Transverse colon (tissue), 4 donors: ENCODE results near the gene SVIL. TPM values are rescaled to one million over a fixed set of nuclear protein-coding genes. Genes with fewer than 3 reads are reported as not detected.
"Not testable (repeated sequence)": the region's sequence is repeated elsewhere in the genome, so short reads cannot be mapped to it uniquely, and the experiment has no call there.

Experiments
- DNase-seq: peaks from one replicate; pipeline ENCODE4 v3.0.0-alpha.2; 2019
- H3K27ac ChIP-seq, 4 donors: fragments of 200-600 bp; sonication (generic); 2 replicates each; pipeline ENCODE4 v1.5.1; 2016 to 2018; ENCODE audit warnings: inconsistent platforms in 4 of 4
- H3K27me3 ChIP-seq: fragments of 200-600 bp; sonication (generic); 2 replicates; pipeline ENCODE4 v1.5.1; 2017; ENCODE audit warnings: inconsistent platforms
- H3K36me3 ChIP-seq, 4 donors: fragments of 200-600 bp; sonication (generic); 2 replicates each; pipeline ENCODE4 v1.5.1; 2017 to 2019; ENCODE audit warnings: inconsistent platforms in 4 of 4
- H3K4me1 ChIP-seq, 4 donors: fragments of 200-600 bp; sonication (generic); 2 replicates each; pipeline ENCODE4 v1.5.1; 2017 to 2020; ENCODE audit warnings: inconsistent platforms in 4 of 4
- H3K4me3 ChIP-seq, 4 donors: fragments of 200-600 bp; sonication (generic); 1 replicate in 1 of 4; 2 replicates in 3 of 4; pipeline versions ENCODE4 v1.5.1 to v1.6.1; 2017 to 2019; ENCODE audit warnings: inconsistent platforms in 4 of 4
- H3K9me3 ChIP-seq, 2 donors: fragments of 200-600 bp; sonication (generic); 2 replicates each; pipeline ENCODE4 v1.5.1; 2017 to 2019; ENCODE audit warnings: inconsistent platforms in 2 of 2
- CTCF ChIP-seq, 5 experiments: fragments of 200-600 bp in 3 of 5; fragments of 450-650 bp in 2 of 5; sonication (generic) in 3 of 5; IDR thresholded peaks; 1 replicate in 2 of 5; 2 replicates in 3 of 5; pipeline ENCODE4 v1.5.1; 2016 to 2017; ENCODE audit warnings: antibody characterized with exemption in 5 of 5, inconsistent platforms in 3 of 5, mild to moderate bottlenecking in 2 of 5, moderate library complexity in 1 of 5
- EP300 ChIP-seq: sonication (generic); formaldehyde crosslinking; IDR thresholded peaks from one replicate; pipeline ENCODE4 v1.6.1; 2017; ENCODE audit warnings: antibody characterized with exemption, low read depth
- POLR2A ChIP-seq: fragments of 450-650 bp; IDR thresholded peaks from one replicate; pipeline ENCODE4 v1.6.1; 2016; ENCODE audit warnings: antibody characterized with exemption, mild to moderate bottlenecking, moderate library complexity
- POLR2AphosphoS5 ChIP-seq, 3 donors: sonication (generic); formaldehyde crosslinking; IDR thresholded peaks; one replicate each; pipeline ENCODE4 v1.6.1; 2016; ENCODE audit warnings: antibody characterized with exemption in 3 of 3
- WGBS, 2 donors: methylation state at CpG; one replicate each; pipeline ENCODE4 v1.1.5; 2018; ENCODE audit warnings: low coverage in 1 of 2; 5-methylcytosine and 5-hydroxymethylcytosine counted together
- in situ Hi-C, 4 donors: fragments of 200-750 bp; cut with MboI; loops; one replicate each; pipeline versions ENCODE4 v1.15.0 to v1.15.1; 2017; ENCODE audit warnings: low sequenced_read_pairs in 3 of 4, low pct_ligation_motif_present in 1 of 4, low pct_unique_long_range_greater_than_20kb in 1 of 4
- intact Hi-C: fragments of 100-400 bp; cut with DNase I; formaldehyde crosslinking; loops from one replicate; pipeline ENCODE4 v1.15.1; 2023; ENCODE audit warnings: low total_unique reads
- total RNA-seq, 4 donors: library from RNA; depleted of rRNA; stranded (reverse); fragments of >200 nt; gene quantifications; one replicate each; pipeline ENCODE4 v1.1.0, GENCODE V29; 2016

Gene SVIL
- total RNA-seq, 4 donors from 2014 or later: 146 to 192 (median 156) TPM

- DNase-seq: no peak
- H3K27ac ChIP-seq: no peak overlapping the region
- TF ChIP-seq CTCF (IDR thresholded peaks at IDR 0.05) (no peak), EP300 (no peak), POLR2AphosphoS5 (IDR thresholded peaks at IDR 0.05) (no peak), POLR2A (no peak)
- H3K27me3 ChIP-seq: no peaks in the 10 kb centered on the region
- in situ Hi-C loops: no loop called here
- no peak overlapping the region for H3K4me3 ChIP-seq
- no peaks in the 10 kb centered on the region for H3K9me3 ChIP-seq
- H3K4me1 ChIP-seq: peaks cover 0 to 13% (median 7%) of the 10 kb centered on the region in 4 donors
- 79 to 90% methylated on average over 4 to 12 of the region's 12 CpGs for WGBS, 2 donors
- intact Hi-C loops: no loop called here
- H3K36me3 ChIP-seq: no peaks in the 10 kb centered on the region
These were observed 55.3 kb downstream of the SVIL start for GRCh38 chr10:29579455-29579970.

GRCh38 chr10:29578457-29578856 is 56.3 kb downstream of the SVIL start:
- H3K27me3 ChIP-seq: no peaks in the 10 kb centered on the region
- in situ Hi-C loops: no loop called here
- H3K36me3 ChIP-seq: no peaks in the 10 kb centered on the region
- intact Hi-C loops: no loop called here
- peak overlapping the region in 2 of 4 donors; percentile 1 to 42 for H3K27ac ChIP-seq
- no peak overlapping the region for H3K4me3 ChIP-seq
- peaks cover 0 to 13% (median 7%) of the 10 kb centered on the region in 4 donors for H3K4me1 ChIP-seq
- WGBS, 2 donors: 58 to 69% methylated on average over 3 of the region's 3 CpGs
- no peaks in the 10 kb centered on the region for H3K9me3 ChIP-seq
- TF ChIP-seq POLR2AphosphoS5 (IDR thresholded peaks at IDR 0.05): no peak
- TF ChIP-seq POLR2A: no peak
- no peak for TF ChIP-seq CTCF (IDR thresholded peaks at IDR 0.05)
- TF ChIP-seq EP300: no peak
- no peak for DNase-seq

- no peak for DNase-seq
- in situ Hi-C loops (no loop called here), intact Hi-C loops (no loop called here)
- peaks cover 0 to 15% (median 8%) of the 10 kb centered on the region in 4 donors for H3K4me1 ChIP-seq
- 86 to 89% methylated on average over 1 to 8 of the region's 8 CpGs for WGBS, 2 donors
- no peak for TF ChIP-seq POLR2A
- no peak for TF ChIP-seq CTCF (IDR thresholded peaks at IDR 0.05)
- TF ChIP-seq POLR2AphosphoS5 (IDR thresholded peaks at IDR 0.05): no peak
- TF ChIP-seq EP300: no peak
- no peaks in the 10 kb centered on the region for H3K27me3 ChIP-seq
- no peaks in the 10 kb centered on the region for H3K36me3 ChIP-seq
- H3K4me3 ChIP-seq: no peak overlapping the region
- no peak overlapping the region for H3K27ac ChIP-seq
- H3K9me3 ChIP-seq: no peaks in the 10 kb centered on the region
These were observed 58.1 kb downstream of the SVIL start for GRCh38 chr10:29576681-29577080.

GRCh38 chr10:29575098-29575455 is 59.7 kb downstream of the SVIL start:
- Histone ChIP-seq H3K27ac (no peak overlapping the region), H3K27me3 (no peaks in the 10 kb centered on the region), H3K4me1 (peaks cover 3 to 23% (median 16%) of the 10 kb centered on the region in 4 donors), H3K36me3 (no peaks in the 10 kb centered on the region), H3K9me3 (no peaks in the 10 kb centered on the region), H3K4me3 (no peak overlapping the region)
- 93 to 96% methylated on average over 2 of the region's 2 CpGs for WGBS, 2 donors
- in situ Hi-C loops (no loop called here), intact Hi-C loops (no loop called here)
- no peak for TF ChIP-seq POLR2AphosphoS5 (IDR thresholded peaks at IDR 0.05)
- TF ChIP-seq POLR2A: no peak
- no peak for DNase-seq

GRCh38 chr10:29574212-29575097 is 60.3 kb downstream of the SVIL start:
- DNase-seq, H3K9me3 ChIP-seq, H3K4me3 ChIP-seq, H3K36me3 ChIP-seq, in situ Hi-C loops, H3K27ac ChIP-seq, intact Hi-C loops, H3K27me3 ChIP-seq: not testable (repeated sequence)
- 77 to 87% methylated on average over 3 to 9 of the region's 10 CpGs for WGBS, 2 donors
- H3K4me1 ChIP-seq: peaks cover 3 to 30% (median 22%) of the 10 kb centered on the region in 4 donors

GRCh38 chr10:29570248-29570647 is 64.5 kb downstream of the SVIL start:
- intact Hi-C loops, H3K9me3 ChIP-seq, H3K4me3 ChIP-seq, in situ Hi-C loops, H3K27ac ChIP-seq, H3K36me3 ChIP-seq, DNase-seq, H3K27me3 ChIP-seq: not testable (repeated sequence)
- H3K4me1 ChIP-seq: peaks cover 3 to 21% (median 16%) of the 10 kb centered on the region in 4 donors
- WGBS, 2 donors: 48% methylated on average over 2 of the region's 2 CpGs; no CpG with 5 or more reads in 1 of the 2 donors
